ENCODE measurements around the gene GALM.

GALM gene

DNA sequence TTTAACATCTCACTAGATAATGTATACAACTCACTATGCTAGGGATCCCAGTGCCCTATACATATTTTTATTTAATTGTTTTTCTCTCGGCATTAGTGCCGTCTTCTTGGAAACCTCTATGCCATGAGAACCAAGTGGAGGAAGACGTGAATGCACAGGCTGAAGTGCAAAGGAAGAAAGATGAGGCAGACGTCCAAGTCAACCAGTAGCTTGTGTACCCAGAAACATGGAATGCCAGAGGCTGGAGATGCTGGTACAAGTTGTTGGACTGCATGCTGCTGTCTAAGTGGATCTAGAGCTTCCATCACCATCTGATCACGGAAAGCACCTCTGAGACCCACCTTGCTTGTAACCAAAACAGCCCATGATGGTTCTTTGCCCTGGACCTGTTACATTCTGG, 99.6 kb downstream of the GALM start:
- no peak for DNase-seq (ENCODE audit: low read depth in 2 of 2)

DNA sequence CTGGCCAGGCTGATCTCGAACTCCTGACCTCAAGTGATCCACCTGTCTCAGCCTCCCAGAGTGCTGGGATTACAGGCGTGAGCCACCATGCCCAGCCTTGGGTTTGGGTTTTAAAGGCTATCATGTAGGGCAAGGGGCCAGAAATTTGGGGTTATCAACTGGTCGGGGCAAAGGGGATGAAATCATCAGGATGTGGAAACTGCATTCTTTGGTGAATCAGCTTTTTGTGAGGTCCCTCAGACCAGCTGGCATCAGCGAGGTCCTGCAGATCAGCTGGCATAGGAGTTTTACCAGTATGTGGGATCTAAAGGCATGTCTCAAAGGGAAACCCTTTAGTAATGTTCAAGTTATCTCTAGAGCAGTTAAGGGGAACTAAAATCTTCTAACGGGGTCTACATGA, 105.7 kb downstream of the GALM start:
- no peak for DNase-seq (ENCODE audit: low read depth in 2 of 2)

DNA sequence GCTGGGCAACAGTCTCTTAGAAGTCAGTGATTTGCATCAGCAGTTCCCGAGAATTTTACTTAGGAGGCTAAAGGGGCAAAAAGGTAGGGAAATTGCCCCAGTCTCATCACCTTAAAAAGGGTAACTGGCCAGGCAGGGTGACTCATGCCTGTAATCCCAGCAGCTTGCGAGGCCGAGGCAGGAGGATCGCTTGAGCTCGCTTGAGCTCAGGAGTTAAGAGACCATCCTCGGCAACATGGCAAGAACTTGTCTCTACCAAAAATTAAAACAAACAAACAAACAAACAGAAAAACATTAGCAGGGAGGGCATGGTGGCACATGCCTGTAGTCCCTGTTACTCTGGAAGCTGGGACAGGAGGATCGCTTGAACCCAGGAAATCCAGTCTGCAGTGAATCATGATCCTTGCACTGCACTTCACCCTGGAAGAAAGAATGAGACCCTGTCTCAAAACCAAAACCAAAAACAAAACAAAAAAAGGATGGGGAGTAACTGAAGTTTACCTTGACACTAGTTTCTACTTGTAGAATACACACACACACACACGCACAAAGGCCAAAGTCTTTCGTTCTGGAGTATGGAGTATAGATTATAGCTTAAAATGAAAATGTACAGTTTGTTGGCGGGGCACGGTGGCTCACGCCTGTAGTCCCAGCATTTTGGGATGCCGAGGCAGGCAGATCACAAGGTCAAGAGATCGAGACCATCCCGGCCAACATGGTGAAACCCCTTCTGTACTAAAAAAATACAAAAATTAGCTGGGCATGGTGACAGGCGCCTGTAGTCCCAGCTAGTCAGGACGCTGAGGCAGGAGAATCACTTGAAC, 109.4 kb downstream of the GALM start:
- DNase-seq (ENCODE audit: low read depth in 2 of 2), result no peak

DNA sequence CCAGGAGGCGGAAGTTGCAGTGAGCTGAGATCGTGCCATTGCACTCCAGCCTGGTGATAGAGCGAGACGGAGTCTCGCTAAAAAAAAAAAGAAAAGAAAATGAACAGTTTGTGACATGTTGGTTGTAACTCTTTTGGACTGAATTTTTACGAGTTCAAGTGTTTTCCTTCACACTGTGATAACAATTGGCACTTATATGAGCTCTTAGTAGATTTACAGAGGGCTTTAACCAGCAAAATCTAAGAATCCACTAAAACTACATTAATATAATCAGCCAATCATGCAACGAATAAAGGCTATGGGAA, 110.0 kb downstream of the GALM start:
- DNase-seq (ENCODE audit: low read depth in 2 of 2), result no peak

DNA sequence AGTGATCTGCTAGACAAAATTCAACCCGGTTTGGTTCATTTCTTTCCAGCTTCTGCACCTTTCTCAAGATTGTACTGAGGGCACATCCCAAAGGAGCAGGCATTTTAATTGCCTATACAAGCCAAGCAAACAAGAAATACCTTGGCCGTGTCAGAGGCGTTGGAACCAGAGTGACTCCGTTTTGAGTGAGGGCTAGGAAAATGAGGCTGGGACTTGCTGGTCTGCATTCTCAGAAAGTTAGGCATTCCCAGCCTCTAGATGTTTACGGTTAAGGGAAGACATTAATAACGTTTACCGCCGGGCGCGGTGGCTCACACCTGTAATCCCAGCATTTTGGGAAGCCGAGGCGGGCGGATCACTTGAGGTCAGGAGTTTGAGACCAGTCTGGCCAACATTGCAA, 110.6 kb downstream of the GALM start:
- no peak for DNase-seq (ENCODE audit: low read depth in 2 of 2)

GRCh38 chr2:38778687-38779082, 112.8 kb downstream of the GALM start:
- no peak for DNase-seq (ENCODE audit: low read depth in 2 of 2)

GRCh38 chr2:38783586-38783985, 117.7 kb downstream of the GALM start:
- DNase-seq (ENCODE audit: low read depth in 2 of 2), result no peak

Data from stimulated activated CD8-positive, alpha-beta memory T cell treated with anti-CD3 and anti-CD28 coated beads, Interleukin-15, amount 100 ng/mL, for 48 hours (primary cell).